HFFc6 (cell line): ENCODE results near the gene UBE2G1. TPM values are rescaled to one million over a fixed set of nuclear protein-coding genes. Genes with fewer than 3 reads are reported as not detected.
"Not testable (repeated sequence)": the region's sequence is repeated elsewhere in the genome, so short reads cannot be mapped to it uniquely, and the experiment has no call there.

Source experiments
- DNase-seq: peaks from one replicate; pipeline ENCODE4 v3.0.0-alpha.2; 2018
- H3K27ac Mint-ChIP-seq: 2 replicates; pipeline ENCODE4 v1.8.0; 2020; ENCODE audit warnings: mild to moderate bottlenecking, mixed read lengths
- H3K27me3 Mint-ChIP-seq: 2 replicates; pipeline ENCODE4 v1.8.0; 2021; ENCODE audit warnings: mild to moderate bottlenecking, moderate library complexity, mixed read lengths; ENCODE audit not compliant: insufficient read depth
- H3K36me3 Mint-ChIP-seq: 2 replicates; pipeline ENCODE4 v1.8.0; 2021; ENCODE audit warnings: low read depth, mixed read lengths
- H3K4me1 Mint-ChIP-seq: 2 replicates; pipeline ENCODE4 v1.8.0; 2020; ENCODE audit warnings: low read depth, mixed read lengths
- H3K4me3 Mint-ChIP-seq: 2 replicates; pipeline ENCODE4 v1.8.0; 2020; ENCODE audit warnings: mild to moderate bottlenecking, moderate library complexity, mixed read lengths
- H3K9me3 Mint-ChIP-seq: 2 replicates; pipeline ENCODE4 v1.8.0; 2020; ENCODE audit warnings: mild to moderate bottlenecking, mixed read lengths
- CTCF ChIP-seq: fragments of 200-600 bp; sonication (generic); IDR thresholded peaks from 2 replicates; pipeline ENCODE4 v1.5.0; 2021; ENCODE audit warnings: antibody characterized with exemption, mild to moderate bottlenecking
- total RNA-seq, 6 experiments: library from RNA; stranded (reverse); fragmentation: NEBNext Ultra II Directional; extraction: Animal tissue kit (Norgen Biotek cat#: 25700); gene quantifications; 2 replicates in 1 of 6; 3 replicates in 5 of 6; pipeline ENCODE4 v1.2.3, GENCODE V29; 2021

Gene UBE2G1
- total RNA-seq, 6 experiments from 2014 or later: 56.3 to 73.1 (median 62.6) TPM

GRCh38 chr17:4381690-4382671, 15.5 kb upstream of the UBE2G1 start:
- DNase-seq: no peak
- no peak overlapping the region for H3K27ac Mint-ChIP-seq
- peaks cover 10% of the 10 kb centered on the region; the same call in 1 of the 2 replicates for H3K27me3 Mint-ChIP-seq
- no peak overlapping the region for H3K4me3 Mint-ChIP-seq
- TF ChIP-seq CTCF: no peak
- H3K36me3 Mint-ChIP-seq: no peaks in the 10 kb centered on the region
- no peaks in the 10 kb centered on the region for H3K9me3 Mint-ChIP-seq
- peaks cover 8% of the 10 kb centered on the region for H3K4me1 Mint-ChIP-seq

- no peak for TF ChIP-seq CTCF
- H3K36me3 Mint-ChIP-seq: no peaks in the 10 kb centered on the region
- DNase-seq: no peak
- H3K27ac Mint-ChIP-seq: no peak overlapping the region
- no peaks in the 10 kb centered on the region for H3K9me3 Mint-ChIP-seq
- no peaks in the 10 kb centered on the region for H3K4me1 Mint-ChIP-seq
- H3K27me3 Mint-ChIP-seq: peaks cover 11% of the 10 kb centered on the region; the same call in 1 of the 2 replicates
- no peak overlapping the region for H3K4me3 Mint-ChIP-seq
These were observed 12.2 kb upstream of the UBE2G1 start for GRCh38 chr17:4378626-4379025.

- peaks cover 11% of the 10 kb centered on the region; the same call in 1 of the 2 replicates for H3K27me3 Mint-ChIP-seq
- H3K4me1 Mint-ChIP-seq, H3K4me3 Mint-ChIP-seq, H3K27ac Mint-ChIP-seq, DNase-seq, H3K9me3 Mint-ChIP-seq, H3K36me3 Mint-ChIP-seq: not testable (repeated sequence)
These were observed 10.8 kb upstream of the UBE2G1 start for GRCh38 chr17:4377247-4377646.

GRCh38 chr17:4375796-4376440, 9.4 kb upstream of the UBE2G1 start:
- H3K9me3 Mint-ChIP-seq: not testable (repeated sequence)

GRCh38 chr17:4375039-4375748, 8.7 kb upstream of the UBE2G1 start:
- Mint-ChIP-seq H3K9me3 (no peaks in the 10 kb centered on the region), H3K27ac (no peak overlapping the region), H3K4me1 (no peaks in the 10 kb centered on the region), H3K27me3 (peaks cover 9% of the 10 kb centered on the region; the same call in 1 of the 2 replicates), H3K36me3 (no peaks in the 10 kb centered on the region), H3K4me3 (no peak overlapping the region)
- no peak for TF ChIP-seq CTCF
- no peak for DNase-seq

More at GRCh38 chr17:4375796-4376440, 9.4 kb upstream of the UBE2G1 start:
- H3K4me1 Mint-ChIP-seq, H3K36me3 Mint-ChIP-seq, DNase-seq, H3K4me3 Mint-ChIP-seq, H3K27ac Mint-ChIP-seq: not testable (repeated sequence)
- H3K27me3 Mint-ChIP-seq: peaks cover 11% of the 10 kb centered on the region; the same call in 1 of the 2 replicates

- DNase-seq: no peak
- H3K27ac Mint-ChIP-seq: no peak overlapping the region
- H3K36me3 Mint-ChIP-seq: peaks cover 4% of the 10 kb centered on the region; the same call in 1 of the 2 replicates
- peaks cover 1% of the 10 kb centered on the region for H3K27me3 Mint-ChIP-seq
- H3K9me3 Mint-ChIP-seq: no peaks in the 10 kb centered on the region
- no peak overlapping the region for H3K4me3 Mint-ChIP-seq
- H3K4me1 Mint-ChIP-seq: peaks cover 11% of the 10 kb centered on the region
- no peak for TF ChIP-seq CTCF
These were observed 3.2 kb upstream of the UBE2G1 start for GRCh38 chr17:4369557-4370230.
